GM20431 (cell line): ENCODE measurements around the gene FOXRED1.
"Not testable (repeated sequence)": the region's sequence is repeated elsewhere in the genome, so short reads cannot be mapped to it uniquely, and the experiment has no call there.

Experiments used
- in situ Hi-C: fragments of 300-500 bp; cut with MseI, MboI; formaldehyde crosslinking; loops from one replicate; pipeline ENCODE4 v1.15.0; 2020; ENCODE audit warnings: low sequenced_read_pairs; ENCODE audit not compliant: unreplicated experiment

Gene FOXRED1

GRCh38 chr11:126268361-126268707, 620 bp upstream of the FOXRED1 start:
- in situ Hi-C loops: no loop called here

DNA sequence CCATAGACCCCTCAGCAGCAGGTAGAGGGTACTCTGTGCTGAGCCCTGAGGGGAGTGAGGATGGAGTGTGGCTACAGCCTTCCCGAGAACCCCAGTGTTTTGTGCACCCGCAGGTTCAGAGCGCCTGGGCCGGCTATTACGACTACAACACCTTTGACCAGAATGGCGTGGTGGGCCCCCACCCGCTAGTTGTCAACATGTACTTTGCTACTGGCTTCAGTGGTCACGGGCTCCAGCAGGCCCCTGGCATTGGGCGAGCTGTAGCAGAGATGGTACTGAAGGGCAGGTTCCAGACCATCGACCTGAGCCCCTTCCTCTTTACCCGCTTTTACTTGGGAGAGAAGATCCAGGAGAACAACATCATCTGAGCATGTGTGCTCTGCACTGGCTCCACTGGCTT, 8.4 kb downstream of the FOXRED1 start:
- in situ Hi-C loops: no loop called here

- in situ Hi-C loops: no loop called here
These were observed 8.8 kb downstream of the FOXRED1 start for GRCh38 chr11:126277780-126278179.

- in situ Hi-C loops: no loop called here
These were observed 10.2 kb downstream of the FOXRED1 start for GRCh38 chr11:126279191-126279590.

- in situ Hi-C loops: no loop called here
These were observed 11.6 kb downstream of the FOXRED1 start for GRCh38 chr11:126280595-126280994.

DNA sequence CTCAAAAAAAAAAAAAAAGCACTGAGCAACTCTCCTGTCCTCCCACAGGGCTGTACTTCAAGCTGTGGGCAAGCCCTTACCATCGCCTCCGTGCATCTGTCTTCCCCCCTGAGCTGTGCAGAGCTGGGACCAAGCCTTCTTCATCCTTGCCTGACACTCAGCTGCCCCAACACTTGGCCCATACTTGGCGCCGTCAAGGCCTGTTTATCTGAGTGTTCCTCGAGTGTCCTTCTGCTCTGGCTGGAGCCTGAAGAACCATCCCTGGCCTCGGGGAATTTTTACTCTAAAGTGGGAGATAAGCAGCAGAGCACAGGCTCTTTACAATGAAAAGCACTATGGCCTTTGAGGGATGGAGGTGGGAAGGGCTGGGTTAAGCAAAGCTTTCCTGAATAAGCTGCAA, 12.3 kb downstream of the FOXRED1 start:
- in situ Hi-C loops: no loop called here

DNA sequence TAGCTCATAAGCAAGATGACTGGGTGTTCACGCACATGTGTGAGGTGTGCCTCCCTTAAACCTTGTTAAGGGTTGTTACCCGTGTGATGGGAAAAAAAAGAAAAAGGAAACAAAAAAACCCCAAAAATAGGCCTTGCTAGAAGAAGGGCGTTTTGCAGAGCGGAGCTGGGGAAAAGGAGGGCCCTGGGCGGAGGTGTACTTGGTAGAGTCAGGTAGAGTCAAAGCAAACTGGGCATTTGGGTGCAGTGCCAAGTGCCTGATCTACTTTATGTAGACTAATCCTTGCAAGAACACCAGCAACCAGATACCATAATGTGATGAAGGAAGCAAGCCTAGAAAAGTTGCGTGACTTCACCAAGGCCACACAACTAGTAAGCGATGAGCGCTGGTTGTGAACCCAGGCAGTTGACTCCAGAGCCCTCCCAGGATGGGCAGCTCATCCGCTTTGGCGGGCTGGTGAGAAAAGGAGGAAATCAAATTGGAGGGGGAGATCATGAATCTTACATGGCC, 12.8 kb downstream of the FOXRED1 start:
- in situ Hi-C loops: no loop called here

DNA sequence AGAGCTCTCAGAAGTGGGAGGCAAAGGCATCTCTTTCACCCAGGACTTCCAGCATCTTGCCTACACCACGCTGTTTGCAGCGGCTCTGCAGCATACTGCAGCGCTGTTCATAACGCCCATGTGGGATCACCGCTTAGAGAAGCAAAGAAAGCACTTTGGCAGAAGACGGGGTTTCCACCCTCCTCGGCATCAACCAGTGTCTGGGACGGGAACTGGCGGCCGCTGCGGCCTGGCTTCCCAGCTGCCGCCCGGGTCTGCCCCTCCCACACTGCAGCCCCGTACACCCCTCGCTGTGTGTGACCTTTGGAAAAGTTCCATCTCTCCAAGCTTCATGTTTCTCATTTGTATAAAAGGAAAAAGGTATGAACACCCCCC, 13.4 kb downstream of the FOXRED1 start:
- in situ Hi-C loops: no loop called here

DNA sequence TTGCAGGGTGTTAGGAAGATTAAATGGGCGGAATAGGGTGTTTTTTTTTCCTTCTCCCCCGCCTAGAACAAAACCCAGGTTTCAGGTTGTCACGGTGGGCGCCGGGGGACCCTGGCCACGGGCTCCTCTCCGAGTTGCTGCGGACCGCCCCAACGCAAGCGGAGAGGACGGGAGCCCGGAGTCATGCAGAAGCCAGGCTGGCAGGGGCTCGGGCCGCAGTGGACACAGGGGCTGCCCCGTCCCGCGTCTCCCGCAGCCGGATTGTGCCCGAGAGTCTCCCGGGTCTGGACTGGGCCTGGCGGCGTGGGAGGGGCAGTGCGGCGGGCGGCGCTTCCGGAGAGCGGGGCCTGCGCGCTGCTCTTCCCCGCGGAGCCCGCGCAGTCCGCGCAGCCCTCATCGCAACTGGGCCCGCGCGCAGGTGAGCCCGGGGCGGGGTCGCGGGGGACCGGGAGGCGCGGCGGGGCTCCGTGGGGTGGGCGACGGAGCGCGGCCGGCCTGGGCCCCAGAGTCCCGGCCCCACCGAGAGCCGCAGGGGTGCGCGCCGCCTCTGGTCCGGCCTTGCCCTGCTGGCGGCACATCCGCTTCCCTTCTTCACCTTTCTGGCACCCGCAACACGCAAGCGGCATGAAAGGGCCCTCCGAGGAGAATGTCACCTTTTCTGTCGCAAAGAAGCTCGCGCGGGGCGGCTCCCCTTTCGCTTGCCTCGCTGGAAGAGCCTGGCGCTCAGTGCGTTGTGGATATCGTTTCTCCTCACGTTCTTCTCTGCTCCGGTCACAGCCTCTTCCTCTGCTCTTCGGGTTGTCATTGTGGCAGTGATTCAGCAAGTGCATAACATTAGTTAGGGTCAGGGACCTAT, 14.0 kb downstream of the FOXRED1 start, which contains the start of gene TIRAP:
TSS of gene TIRAP (plus strand) at position 358 of the 856 bp plus-strand sequence. CDS start 7,802 bp downstream, outside the sequence.
- in situ Hi-C loops: no loop called here

- in situ Hi-C loops: no loop called here
These were observed 15.9 kb downstream of the FOXRED1 start for GRCh38 chr11:126284829-126285228.

DNA sequence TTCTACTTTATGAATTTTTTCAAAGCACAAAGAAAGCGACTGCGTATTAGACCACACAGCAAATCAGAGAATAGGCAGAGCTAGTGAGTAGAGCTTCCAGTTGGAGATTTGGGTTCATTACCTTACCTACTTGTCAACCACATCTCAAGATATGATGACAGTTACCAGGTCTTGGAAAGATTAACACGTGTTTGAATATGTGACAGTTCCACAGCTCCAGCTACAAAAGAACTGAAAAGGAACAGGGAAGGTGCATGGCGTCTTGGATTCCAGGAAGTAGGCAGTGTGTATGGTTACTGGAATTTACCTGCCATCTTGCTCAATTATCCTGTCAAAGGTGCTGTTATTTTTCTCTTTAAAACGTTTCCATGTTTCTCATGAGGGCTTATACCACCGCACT, 19.3 kb downstream of the FOXRED1 start:
- in situ Hi-C loops: no loop called here

DNA sequence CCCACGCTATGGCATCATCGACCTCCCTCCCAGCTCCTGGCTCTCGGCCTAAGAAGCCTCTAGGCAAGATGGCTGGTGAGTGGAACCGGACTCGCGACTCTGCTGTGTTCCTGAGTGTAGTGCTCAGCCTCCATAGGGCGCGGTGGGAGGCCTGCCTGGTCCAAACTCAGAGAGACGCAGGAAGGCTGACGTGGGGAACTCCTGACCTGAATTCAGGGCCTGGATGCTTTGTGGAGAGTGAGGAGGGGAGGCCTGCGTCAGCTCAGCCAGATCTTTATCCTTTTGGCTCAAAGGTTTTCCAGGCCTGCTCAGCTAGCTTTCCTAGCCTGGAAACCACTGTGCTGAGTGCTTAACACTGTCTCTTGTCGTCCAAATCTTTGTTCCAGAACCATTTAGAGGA, 21.9 kb downstream of the FOXRED1 start:
- in situ Hi-C loops: no loop called here

DNA sequence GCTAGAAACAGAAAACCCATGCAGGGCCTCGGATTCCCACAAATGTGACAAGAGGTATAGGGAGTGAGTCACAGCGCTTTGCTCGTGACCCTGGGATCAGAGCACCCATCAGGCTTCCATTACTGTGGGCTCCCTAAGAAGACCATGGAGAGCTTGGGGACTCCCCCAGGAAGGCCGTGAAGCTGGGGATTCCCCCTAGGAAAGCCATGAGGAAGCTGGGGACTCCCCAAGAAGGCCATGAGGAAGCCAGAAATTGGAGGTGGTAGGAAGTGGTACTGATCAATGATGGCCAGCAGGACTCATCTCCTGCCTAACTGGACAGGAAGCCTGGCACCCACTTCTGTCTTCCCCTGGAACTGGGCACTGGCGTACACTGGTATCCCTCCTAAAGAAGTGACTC, 24.8 kb downstream of the FOXRED1 start:
- in situ Hi-C loops: no loop called here

- in situ Hi-C loops: no loop called here
These were observed 28.1 kb downstream of the FOXRED1 start for GRCh38 chr11:126297004-126297403.

- in situ Hi-C loops: no loop called here
These were observed 34.9 kb downstream of the FOXRED1 start, which contains the start of gene DCPS for GRCh38 chr11:126303623-126304456. Gene DCPS (plus strand): TSS chr11:126304060. CDS start chr11:126304081, 21 bp downstream.

GRCh38 chr11:126304457-126305075, 35.6 kb downstream of the FOXRED1 start:
- in situ Hi-C loops: no loop called here

- in situ Hi-C loops: no loop called here
These were observed 36.7 kb downstream of the FOXRED1 start for GRCh38 chr11:126305699-126306098.

GRCh38 chr11:126307706-126308105, 38.8 kb downstream of the FOXRED1 start:
- in situ Hi-C loops: no loop called here

DNA sequence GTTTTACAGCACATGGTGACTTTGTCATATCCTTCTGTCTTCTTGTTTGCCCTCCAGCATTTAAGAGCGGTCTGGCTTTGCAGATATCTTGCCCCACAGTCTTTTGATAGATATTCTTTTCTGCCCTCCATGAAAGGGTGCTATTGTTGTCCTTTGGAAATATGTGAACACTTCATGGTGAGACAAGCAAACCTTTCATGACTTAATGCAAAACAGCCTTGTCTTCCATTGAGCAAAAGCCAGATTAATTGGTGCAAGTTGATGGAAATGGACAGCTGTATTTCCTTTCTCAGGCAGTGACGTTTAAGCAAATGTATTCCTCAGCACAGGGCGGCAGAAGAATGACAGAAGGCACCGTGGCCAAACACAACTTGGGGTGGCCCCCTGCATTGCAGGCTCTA, 39.3 kb downstream of the FOXRED1 start:
- in situ Hi-C loops: no loop called here

DNA sequence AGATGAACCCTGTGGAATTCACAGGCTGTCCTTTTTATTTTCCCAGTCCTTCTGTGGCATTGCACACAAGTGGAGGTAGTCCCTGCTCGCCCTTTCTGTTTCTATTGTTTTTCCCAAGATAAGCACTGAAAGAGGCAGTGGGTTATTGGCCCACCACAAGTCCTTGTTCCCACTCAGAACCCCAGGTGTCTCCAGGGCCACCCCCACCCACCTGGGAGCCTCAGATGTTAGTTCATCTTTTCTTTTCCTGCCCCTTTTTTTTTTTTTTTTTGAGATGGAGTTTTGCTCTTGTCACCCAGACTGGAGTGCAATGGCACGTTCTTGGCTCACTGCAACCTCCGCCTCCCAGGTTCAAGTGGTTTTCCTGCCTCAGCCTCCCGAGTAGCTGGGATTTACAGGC, 39.8 kb downstream of the FOXRED1 start:
- in situ Hi-C loops: not testable (repeated sequence)
